ENCODE data around the gene PEX11B.
A peak's percentile ranks its signal among the peaks of the same experiment; 100 is the strongest.

Gene PEX11B

GRCh38 chr1:145901312-145902021 lies 17.1 kb downstream of the PEX11B start:
- no peak for DNase-seq

DNA sequence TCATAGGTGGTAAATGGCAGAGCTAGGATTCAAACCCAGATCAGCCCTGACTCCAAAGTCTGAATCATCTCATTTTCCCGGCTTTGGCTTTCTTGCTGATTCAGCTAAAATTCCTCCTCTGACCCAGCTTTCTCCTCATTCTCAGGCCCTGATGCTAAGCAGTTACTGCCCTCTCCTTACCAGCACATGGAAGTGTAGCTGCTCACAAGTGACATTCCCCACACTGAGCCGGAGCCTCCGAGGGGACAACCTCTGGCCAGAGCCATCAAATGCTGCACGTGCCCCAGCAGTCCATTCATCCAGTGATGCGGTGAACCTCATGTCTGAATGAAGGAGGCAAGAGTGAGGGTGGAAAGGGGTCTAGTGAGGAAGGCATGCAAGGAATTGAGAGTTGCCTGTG lies 19.8 kb downstream of the PEX11B start:
- no peak for DNase-seq

DNA sequence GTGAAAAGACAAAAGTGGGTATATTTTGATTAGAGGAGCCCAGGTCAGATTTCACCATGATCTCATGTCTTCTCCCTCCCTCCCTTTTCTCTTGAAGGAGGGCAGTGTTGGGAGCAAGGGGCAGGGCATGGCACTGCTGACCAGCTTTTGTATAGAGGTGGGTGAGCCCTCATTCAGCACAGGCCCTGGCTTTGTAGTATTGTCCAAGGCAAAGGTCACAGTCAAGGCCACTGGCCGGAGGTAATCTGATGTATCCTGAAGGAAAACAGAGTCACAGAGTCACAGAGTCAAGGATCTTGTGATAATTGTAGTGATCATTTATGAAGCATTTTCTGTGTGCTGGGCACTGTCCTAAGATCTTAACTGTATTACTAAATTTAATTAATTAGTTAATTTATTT lies 20.5 kb downstream of the PEX11B start:
- no peak for DNase-seq

DNA sequence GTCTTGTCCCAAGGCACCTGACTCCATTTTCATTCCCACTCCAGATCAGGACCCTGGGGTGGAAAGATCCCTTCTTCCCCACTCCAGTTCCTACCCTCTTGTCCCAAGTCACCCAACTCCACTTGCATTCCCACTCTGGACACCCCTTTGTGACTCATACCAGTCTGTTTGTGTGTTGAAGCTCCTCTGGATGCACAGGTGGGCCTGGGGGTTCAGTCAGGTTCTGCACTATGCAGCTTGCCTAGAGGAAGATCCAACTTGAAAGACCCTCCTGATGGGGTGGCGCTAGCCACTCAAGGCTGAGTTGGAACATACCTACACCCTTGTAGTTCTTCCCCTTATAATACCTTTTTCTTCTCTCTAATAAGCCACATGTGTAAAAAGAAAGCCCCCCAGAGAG lies 23.0 kb downstream of the PEX11B start:
- DNase-seq, result no peak

DNA sequence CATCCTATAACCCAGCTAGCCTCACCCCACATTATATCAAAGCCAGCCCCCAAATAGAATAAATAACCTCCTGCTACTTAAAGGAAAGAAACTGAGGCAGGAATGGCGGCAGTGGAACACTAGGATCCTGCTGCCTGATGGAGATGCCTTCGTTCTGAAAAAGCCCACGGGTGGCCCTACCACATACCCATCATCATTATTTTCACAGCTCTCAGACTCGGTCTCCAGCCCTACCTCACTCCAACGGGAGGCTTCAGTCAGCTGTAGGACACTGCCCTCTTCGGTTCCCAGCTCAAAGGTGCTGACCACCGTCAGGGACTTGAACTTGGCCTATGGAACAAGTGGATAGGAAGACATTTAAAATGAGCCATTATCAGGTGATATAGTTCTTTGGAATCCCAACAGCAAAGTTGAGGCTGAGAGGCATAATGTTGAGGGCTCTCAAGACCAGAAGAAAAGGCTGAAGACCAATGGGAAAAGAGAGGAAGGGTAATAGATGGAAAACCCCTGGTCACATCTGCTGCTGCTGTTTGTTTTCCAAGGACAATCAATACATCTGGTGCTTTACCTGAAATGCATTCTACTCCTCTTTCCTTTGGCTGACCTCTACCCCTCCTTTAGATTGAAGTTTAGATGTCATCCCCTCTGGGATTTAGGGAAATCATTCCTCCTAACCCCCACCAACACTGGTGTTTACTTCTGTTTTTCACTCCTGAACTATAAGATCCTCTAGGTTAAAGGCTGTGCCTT lies 25.0 kb downstream of the PEX11B start:
- DNase-seq, result no peak

DNA sequence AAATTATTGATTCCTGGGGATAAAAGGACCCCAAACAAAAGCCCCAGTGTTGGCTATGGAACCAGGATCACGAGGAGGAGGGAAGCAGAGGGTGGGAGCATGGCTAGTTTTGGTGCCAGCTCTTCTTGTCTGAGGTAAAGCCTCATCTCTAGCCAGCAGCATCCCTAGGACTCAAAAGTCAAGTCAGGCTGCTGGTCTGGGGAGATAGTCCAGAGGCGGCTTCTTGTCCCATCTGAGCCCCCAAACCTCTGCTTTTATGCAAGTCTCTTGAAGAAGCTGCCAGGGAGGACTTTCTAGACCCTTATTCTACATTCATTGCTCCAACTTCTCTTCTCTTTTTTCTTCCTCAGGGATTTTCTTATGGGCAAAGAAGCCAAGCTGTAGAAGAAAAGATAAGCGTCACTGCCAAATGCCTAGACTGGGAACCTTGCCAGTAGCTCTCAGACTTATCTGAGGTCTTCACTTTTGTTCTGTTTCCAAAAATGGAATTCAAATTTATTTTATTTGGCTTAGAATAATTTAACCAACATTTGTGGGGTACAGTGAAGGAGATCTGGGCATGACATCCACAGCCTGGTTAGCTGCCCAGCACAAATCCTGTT lies 25.9 kb downstream of the PEX11B start:
- DNase-seq, result no peak

DNA sequence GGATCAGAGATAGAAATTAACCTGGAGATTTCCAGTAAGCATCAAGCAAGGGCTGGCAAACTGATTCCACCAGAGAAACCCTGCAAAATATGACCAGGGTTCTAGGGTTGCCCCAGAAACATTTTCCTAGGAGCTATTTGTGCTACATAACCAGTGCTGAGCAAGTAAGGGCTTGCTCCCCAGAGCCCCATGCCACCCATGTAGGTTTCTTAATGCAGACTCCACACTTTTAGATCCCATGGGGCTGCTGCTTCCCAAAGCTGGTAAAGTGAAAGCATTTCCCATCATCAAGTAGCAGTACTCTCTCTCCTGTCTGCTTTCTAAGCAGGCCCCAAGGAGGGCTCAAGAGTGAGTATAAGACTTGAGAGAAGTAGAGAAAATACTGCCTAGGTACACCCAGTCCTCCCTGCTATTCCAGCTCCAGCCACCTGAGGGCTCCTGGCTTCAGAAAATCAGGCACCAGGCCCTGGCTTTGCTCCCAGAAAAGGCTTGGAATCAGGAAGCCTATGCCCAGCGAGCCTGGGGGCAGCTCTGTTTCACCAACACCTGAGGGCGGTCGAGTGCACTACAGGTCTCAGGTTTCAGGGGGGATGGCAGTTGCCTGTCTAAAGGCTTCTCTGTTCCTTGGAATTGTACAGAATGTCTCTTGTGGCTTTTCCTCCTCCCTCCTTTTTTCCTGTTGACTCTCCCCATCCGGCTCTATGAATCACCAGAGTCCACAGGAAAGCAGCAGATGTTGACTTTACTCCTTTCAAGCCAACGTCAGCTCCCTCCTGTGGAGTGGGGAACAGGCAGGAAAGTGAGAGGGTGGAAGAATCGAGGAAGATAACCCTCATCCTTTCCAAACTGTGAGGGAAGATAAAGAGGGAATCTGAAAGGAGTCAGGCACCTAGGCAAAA lies 26.7 kb downstream of the PEX11B start:
- DNase-seq, result peak; percentile 99

GRCh38 chr1:145891143-145891542 lies 27.4 kb downstream of the PEX11B start:
- peak; percentile 29 for DNase-seq

- DNase-seq, result peak; percentile 95
Measured at GRCh38 chr1:145889722-145890121, 28.8 kb downstream of the PEX11B start.

- no peak for DNase-seq
Measured at GRCh38 chr1:145887631-145888030, 30.9 kb downstream of the PEX11B start.

DNA sequence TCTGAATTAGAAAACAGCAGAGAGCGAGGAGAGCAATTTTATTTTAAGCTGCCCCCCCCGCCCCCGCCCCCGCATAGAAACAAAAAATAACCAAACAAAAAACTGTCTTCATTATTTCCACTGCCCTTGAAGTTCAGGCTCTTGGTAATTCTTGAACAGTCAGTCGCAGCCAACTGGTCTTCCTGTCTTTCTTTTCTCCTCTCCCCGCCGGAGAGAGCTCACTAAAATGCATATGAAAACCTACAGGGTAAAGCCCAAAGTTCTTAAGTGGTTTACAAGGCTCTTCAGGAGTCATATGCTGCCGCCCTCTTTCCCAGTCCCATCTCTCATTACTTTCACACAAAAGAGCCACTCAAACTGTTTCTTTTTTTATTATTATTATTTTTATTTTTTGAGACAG lies 31.7 kb downstream of the PEX11B start:
- DNase-seq, result no peak

DNA sequence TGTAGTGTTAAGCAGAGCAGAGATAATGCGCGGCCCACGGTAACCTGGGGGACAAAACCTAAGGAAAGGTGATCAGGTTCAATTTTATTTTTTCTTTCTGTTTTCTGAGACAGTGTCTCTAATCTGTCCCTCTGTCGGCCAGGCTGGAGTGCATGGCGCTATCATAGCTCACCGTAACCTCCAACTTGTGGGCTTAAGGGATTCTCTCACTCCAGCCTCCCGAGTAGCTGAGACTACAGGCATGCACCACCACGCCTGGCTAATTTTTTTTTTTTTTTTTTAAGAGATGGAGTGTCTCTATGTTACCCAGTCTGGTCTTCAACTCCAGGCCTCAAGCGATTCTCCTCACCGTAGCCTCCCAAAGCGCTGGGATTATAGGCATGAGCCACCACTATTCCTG lies 32.1 kb downstream of the PEX11B start:
- DNase-seq, result no peak

DNA sequence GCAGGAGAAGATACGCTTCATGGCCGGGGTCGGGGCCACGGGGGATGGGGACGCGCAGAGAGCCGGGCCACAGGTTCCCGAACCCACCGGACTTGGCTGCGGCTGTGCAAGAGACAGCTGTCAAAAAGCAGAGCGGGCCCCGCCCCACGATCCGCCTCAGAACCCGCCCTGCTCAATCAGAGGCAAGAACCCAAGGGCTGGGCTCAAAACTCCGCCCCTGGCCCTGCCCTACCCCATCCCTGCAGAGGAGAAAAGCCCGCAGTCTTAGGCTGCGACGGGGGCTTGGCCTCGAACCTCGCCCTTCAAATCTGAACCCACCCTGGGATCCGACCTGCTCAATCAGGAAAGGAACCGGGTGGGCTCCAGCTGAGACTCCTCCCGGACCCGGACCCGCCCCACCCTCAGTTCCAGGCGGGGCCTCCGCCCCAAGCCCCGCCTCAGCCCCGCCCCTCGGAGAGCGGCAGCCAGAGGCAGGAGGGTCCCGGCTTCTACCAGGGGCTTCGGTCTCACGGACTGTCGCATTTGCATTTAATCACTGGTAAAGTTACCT lies 32.7 kb downstream of the PEX11B start, which contains the start of gene ANKRD35:
TSS of gene ANKRD35 (minus strand) at position 129 of the 550 bp plus-strand sequence. CDS start at position 21, 108 bp downstream.
- DNase-seq, result peak; percentile 96

GRCh38 chr1:145884675-145885074 lies 33.8 kb downstream of the PEX11B start:
- DNase-seq, result no peak

DNA sequence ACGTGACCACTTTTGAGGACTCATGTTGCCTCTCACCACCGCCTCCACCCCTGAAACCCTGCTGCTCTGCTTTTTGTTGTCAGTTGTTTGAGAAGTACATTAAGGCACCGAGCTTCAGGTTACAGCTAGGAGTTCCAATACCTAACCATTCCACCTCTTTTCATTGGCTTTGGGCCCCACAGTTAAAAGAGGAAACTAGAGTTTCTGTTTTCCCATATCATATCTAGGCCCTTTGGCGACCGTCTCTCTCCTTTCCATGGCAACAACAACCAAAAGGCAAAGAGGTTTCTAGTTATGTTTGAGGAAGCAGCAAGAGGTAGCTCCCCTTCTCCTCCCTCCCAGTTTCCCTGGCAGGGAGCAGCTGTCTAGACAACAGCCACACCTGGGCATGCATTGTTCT lies 38.7 kb downstream of the PEX11B start:
- peak; percentile 100 for DNase-seq

- peak; percentile 49 for DNase-seq
Measured at GRCh38 chr1:145878724-145879123, 39.8 kb downstream of the PEX11B start.

DNA sequence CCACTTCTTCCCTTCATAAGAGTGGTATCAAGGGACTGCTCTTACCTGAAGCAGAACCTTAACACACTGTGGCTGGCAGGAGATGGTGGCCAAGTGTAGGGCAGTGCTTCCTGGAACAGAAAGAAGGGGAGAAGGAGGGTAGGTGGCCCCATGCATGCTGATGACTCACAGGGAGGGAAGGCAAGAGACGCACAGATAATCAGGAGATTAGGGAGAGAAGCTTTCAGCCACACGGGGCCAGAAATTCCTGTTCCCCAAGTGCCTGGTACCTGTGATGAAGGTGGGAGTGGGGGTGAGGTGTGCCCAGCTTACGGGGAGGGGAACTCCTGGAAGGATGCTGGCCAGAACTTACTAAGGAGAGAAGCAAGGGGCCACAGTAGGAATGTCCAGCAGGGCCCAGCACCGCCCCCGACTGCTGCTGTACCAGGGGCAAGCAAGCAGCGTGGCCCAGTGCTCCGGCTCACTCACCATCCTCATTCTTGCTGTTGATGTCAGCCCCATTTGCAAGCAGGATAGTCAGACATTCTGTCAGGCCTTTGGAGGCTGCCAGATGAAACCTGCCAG lies 40.5 kb downstream of the PEX11B start:
- no peak for DNase-seq

GRCh38 chr1:145874646-145875045 lies 43.9 kb downstream of the PEX11B start:
- DNase-seq, result no peak

GRCh38 chr1:145871994-145872924 lies 46.3 kb downstream of the PEX11B start:
- no peak for DNase-seq

DNA sequence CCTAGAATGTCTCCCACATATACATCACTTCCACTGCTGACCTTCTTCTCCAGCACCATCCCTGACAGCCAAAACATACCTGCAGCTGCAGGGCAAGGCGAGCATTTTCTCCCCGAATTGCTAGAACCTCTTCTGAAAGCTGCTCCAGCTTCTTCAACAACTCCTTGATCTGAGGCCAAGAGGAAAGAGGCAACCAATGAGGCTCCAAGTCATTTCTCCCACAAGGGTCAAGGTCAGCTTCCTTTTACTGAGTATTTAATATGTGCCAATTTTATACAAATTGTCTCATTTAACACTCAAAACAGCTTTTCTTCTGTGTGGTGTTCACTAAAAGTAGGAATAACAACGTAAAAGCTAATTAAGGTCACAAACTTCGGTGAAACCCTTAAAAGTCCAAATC lies 50.3 kb downstream of the PEX11B start:
- no peak for DNase-seq

Data from NCI-H345 (cell line).